ENCODE data around the gene IL17RA.

IL17RA gene

GRCh38 chr22:17107547-17107810 is 22.7 kb downstream of the IL17RA start:
- no peak for DNase-seq

GRCh38 chr22:17108256-17109112 is 23.7 kb downstream of the IL17RA start:
- no peak for DNase-seq

GRCh38 chr22:17109113-17109865 is 24.5 kb downstream of the IL17RA start:
- no peak for DNase-seq

- DNase-seq = no peak
Observed at GRCh38 chr22:17109976-17110375, 25.2 kb downstream of the IL17RA start.

GRCh38 chr22:17110791-17111550 is 26.2 kb downstream of the IL17RA start:
- DNase-seq = no peak

GRCh38 chr22:17112491-17113042 is 27.8 kb downstream of the IL17RA start:
- no peak for DNase-seq

- no peak for DNase-seq
Observed at GRCh38 chr22:17113600-17113999, 28.8 kb downstream of the IL17RA start.

GRCh38 chr22:17114173-17114897 is 29.5 kb downstream of the IL17RA start:
- DNase-seq = no peak

- no peak for DNase-seq
Observed at GRCh38 chr22:17114898-17115235, 30.1 kb downstream of the IL17RA start.

- DNase-seq = no peak
Observed at GRCh38 chr22:17115236-17115635, 30.4 kb downstream of the IL17RA start.

- no peak for DNase-seq
Observed at GRCh38 chr22:17115945-17116565, 31.3 kb downstream of the IL17RA start.

GRCh38 chr22:17116572-17117330 is 32.0 kb downstream of the IL17RA start:
- no peak for DNase-seq

- no peak for DNase-seq
Observed at GRCh38 chr22:17117400-17117799, 32.6 kb downstream of the IL17RA start.

- no peak for DNase-seq
Observed at GRCh38 chr22:17117890-17118289, 33.1 kb downstream of the IL17RA start.

- no peak for DNase-seq
Observed at GRCh38 chr22:17118342-17118741, 33.5 kb downstream of the IL17RA start.

- DNase-seq = no peak
Observed at GRCh38 chr22:17119481-17120202, 34.8 kb downstream of the IL17RA start.

GRCh38 chr22:17120281-17120680 is 35.5 kb downstream of the IL17RA start:
- peak; percentile 27 to 59 for DNase-seq

- peak; percentile 34 to 49 for DNase-seq
Observed at GRCh38 chr22:17120711-17121232, 36.0 kb downstream of the IL17RA start.

GRCh38 chr22:17121233-17122195 is 36.7 kb downstream of the IL17RA start, which contains the start of gene TMEM121B:
Gene TMEM121B, minus strand, starts transcription at chr22:17121360. Its CDS starts 233 bp downstream, at chr22:17121127.
- no peak for DNase-seq

All from stimulated activated CD4-positive, alpha-beta T cell treated with anti-CD3 and anti-CD28 coated beads, Interleukin-4, amount 100 ng/mL, for 4 hours (primary cell).